SK-N-SH treated with all-trans-retinoic acid at 6 μM for 48 hours (cell line): ENCODE data around the gene PCSK5.

Experiments used
- GLIS3 ChIP-seq: fragments of 250-450 bp; sonication (Bioruptor Pico); IDR thresholded peaks from 2 replicates; pipeline ENCODE4 v1.5.0; 2020; ENCODE audit warnings: mild to moderate bottlenecking, moderate library complexity
- ISL1 ChIP-seq: fragments of 250-450 bp; sonication (Bioruptor Pico); IDR thresholded peaks from 2 replicates; pipeline ENCODE4 v2.1.2; 2022; ENCODE audit warnings: mild to moderate bottlenecking, moderate library complexity
- OSR1 ChIP-seq: fragments of 250-450 bp; sonication (Bioruptor Pico); IDR thresholded peaks from 2 replicates; pipeline ENCODE4 v1.8.0; 2022; ENCODE audit warnings: moderate library complexity, mild to moderate bottlenecking, inconsistent platforms
- RARB ChIP-seq: fragments of 250-450 bp; sonication (Bioruptor Pico); IDR thresholded peaks from 2 replicates; pipeline ENCODE4 v1.8.0; 2021; ENCODE audit warnings: mild to moderate bottlenecking, moderate library complexity
- ZC3H10 ChIP-seq: fragments of 250-450 bp; sonication (Bioruptor Pico); IDR thresholded peaks from 2 replicates; pipeline ENCODE4 v1.5.1; 2021; ENCODE audit warnings: mild to moderate bottlenecking, moderate library complexity
- TF ChIP-seq, protein P1 (sequence below): fragments of 250-450 bp; sonication (Bioruptor Pico); IDR thresholded peaks from 2 replicates; pipeline ENCODE4 v1.8.0; 2020; ENCODE audit warnings: mild to moderate bottlenecking, moderate library complexity, borderline replicate concordance

DNA sequence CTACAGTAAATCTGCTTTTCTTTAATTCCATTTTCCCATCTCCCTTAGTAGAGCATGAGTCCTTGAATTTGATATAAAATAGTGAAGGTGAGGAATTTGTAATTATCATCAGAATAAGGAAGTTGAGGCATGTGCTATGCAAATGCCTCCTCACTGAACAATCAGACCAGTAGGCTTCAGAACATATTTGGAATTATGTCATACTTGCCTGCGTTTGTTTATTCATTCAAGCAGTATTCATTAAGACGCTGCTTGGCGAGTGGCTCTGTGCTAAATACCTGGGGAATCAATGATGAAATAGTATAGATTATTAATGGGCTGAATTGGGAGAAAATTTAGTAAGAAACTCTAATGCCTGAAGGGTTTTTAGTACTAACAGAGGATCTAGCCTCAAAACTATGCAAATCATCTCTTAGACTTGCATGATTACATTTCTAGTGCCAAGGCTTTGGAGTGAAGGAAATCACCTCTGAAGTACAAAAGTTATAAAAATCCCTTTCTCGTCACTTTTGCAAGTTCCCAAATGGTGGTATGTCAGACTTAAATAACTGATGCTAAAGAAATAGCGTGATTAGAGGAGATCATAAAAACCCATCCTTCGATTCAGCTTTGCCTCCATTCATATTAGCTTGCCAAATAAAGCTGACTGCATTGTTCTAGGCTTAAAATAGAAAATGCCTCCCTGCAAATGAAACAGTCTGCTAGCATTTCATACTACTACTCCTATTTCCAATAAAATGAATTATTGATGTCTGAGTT, 141.7 kb downstream of the PCSK5 start:
- TF ChIP-seq OSR1 (CRISPR knock-in tag) (no peak), ZC3H10 (CRISPR knock-in tag) (no peak), ISL1 (CRISPR knock-in tag) (no peak), RARB (CRISPR knock-in tag) (no peak), GLIS3 (CRISPR knock-in tag) (no peak)
- TF ChIP-seq, protein P1, sequence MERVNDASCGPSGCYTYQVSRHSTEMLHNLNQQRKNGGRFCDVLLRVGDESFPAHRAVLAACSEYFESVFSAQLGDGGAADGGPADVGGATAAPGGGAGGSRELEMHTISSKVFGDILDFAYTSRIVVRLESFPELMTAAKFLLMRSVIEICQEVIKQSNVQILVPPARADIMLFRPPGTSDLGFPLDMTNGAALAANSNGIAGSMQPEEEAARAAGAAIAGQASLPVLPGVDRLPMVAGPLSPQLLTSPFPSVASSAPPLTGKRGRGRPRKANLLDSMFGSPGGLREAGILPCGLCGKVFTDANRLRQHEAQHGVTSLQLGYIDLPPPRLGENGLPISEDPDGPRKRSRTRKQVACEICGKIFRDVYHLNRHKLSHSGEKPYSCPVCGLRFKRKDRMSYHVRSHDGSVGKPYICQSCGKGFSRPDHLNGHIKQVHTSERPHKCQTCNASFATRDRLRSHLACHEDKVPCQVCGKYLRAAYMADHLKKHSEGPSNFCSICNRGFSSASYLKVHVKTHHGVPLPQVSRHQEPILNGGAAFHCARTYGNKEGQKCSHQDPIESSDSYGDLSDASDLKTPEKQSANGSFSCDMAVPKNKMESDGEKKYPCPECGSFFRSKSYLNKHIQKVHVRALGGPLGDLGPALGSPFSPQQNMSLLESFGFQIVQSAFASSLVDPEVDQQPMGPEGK (CRISPR knock-in tag): no peak
